ENCODE measurements around the gene LRRC4C. TPM values are rescaled to one million over a fixed set of nuclear protein-coding genes. Genes with fewer than 3 reads are reported as not detected.
"Not testable (repeated sequence)": the region's sequence is repeated elsewhere in the genome, so short reads cannot be mapped to it uniquely, and the experiment has no call there.

LRRC4C gene
- total and polyA plus RNA-seq, 12 donors: 0.15 to 0.93 (median 0.40) TPM

- Histone ChIP-seq H3K4me1 (no peaks in the 10 kb centered on the region), H3K9me3 (peaks cover 0 to 5% (median 0%) of the 10 kb centered on the region in 11 donors), H3K27me3 (no peaks in the 10 kb centered on the region), H3K36me3 (no peaks in the 10 kb centered on the region), H3K4me3 (no peak overlapping the region), H3K27ac (no peak overlapping the region)
- 72% methylated on average over 3 of the region's 3 CpGs for WGBS, 2 donors
- no peak for ATAC-seq
- no peak for TF ChIP-seq CTCF (IDR thresholded peaks at IDR 0.05)
- DNase-seq: no peak
- intact Hi-C loops (cut with DNase I): no loop called here
Measured at GRCh38 chr11:40867991-40868632, 591.3 kb downstream of the LRRC4C start.

GRCh38 chr11:40857754-40858153 lies 601.7 kb downstream of the LRRC4C start:
- H3K4me3 ChIP-seq; H3K4me1 ChIP-seq; H3K27me3 ChIP-seq; DNase-seq; H3K9me3 ChIP-seq; H3K27ac ChIP-seq; ATAC-seq; intact Hi-C loops (cut with DNase I); H3K36me3 ChIP-seq: not testable (repeated sequence)
- WGBS, 2 donors: 70 to 77% methylated on average over 1 of the region's 1 CpG

GRCh38 chr11:40842750-40843339 lies 616.6 kb downstream of the LRRC4C start:
- TF ChIP-seq CTCF (IDR thresholded peaks at IDR 0.05): no peak
- intact Hi-C loops (cut with DNase I): no loop called here
- 74 to 77% methylated on average over 5 of the region's 5 CpGs for WGBS, 2 donors
- no peaks in the 10 kb centered on the region for H3K36me3 ChIP-seq
- no peak overlapping the region for H3K4me3 ChIP-seq
- no peak overlapping the region for H3K27ac ChIP-seq
- no peak for DNase-seq
- peaks cover 0 to 23% (median 0%) of the 10 kb centered on the region in 11 donors for H3K9me3 ChIP-seq
- H3K4me1 ChIP-seq: no peaks in the 10 kb centered on the region
- ATAC-seq: no peak
- H3K27me3 ChIP-seq: no peaks in the 10 kb centered on the region

- H3K36me3 ChIP-seq: no peaks in the 10 kb centered on the region
- no peaks in the 10 kb centered on the region for H3K27me3 ChIP-seq
- no peak for DNase-seq
- H3K27ac ChIP-seq: no peak overlapping the region
- peaks cover 0 to 16% (median 0%) of the 10 kb centered on the region in 11 donors for H3K9me3 ChIP-seq
- no peak for TF ChIP-seq CTCF (IDR thresholded peaks at IDR 0.05)
- no peak for ATAC-seq
- WGBS, 2 donors: 91 to 94% methylated on average over 1 of the region's 1 CpG
- no peak overlapping the region for H3K4me3 ChIP-seq
- intact Hi-C loops (cut with DNase I): no loop called here
- no peaks in the 10 kb centered on the region for H3K4me1 ChIP-seq
Measured at GRCh38 chr11:40841231-40841630, 618.2 kb downstream of the LRRC4C start.

- H3K27me3 ChIP-seq: no peaks in the 10 kb centered on the region
- ATAC-seq: no peak
- H3K36me3 ChIP-seq: no peaks in the 10 kb centered on the region
- WGBS, 2 donors: 89 to 95% methylated on average over 1 of the region's 1 CpG
- no peak for DNase-seq
- no peaks in the 10 kb centered on the region for H3K4me1 ChIP-seq
- intact Hi-C loops (cut with DNase I): no loop called here
- H3K27ac ChIP-seq: no peak overlapping the region
- H3K4me3 ChIP-seq: no peak overlapping the region
- TF ChIP-seq CTCF (IDR thresholded peaks at IDR 0.05): no peak
- H3K9me3 ChIP-seq: peaks cover 0 to 12% (median 0%) of the 10 kb centered on the region in 11 donors
Measured at GRCh38 chr11:40838181-40838683, 621.2 kb downstream of the LRRC4C start.
